HG02885 (cell line): ENCODE results near the gene PODXL.
"Not testable (repeated sequence)": the region's sequence is repeated elsewhere in the genome, so short reads cannot be mapped to it uniquely, and the experiment has no call there.

Experiments used
- ATAC-seq: cut with Tn5 transposase; IDR thresholded peaks from one replicate; pipeline ENCODE4 v1.9.1; 2021; ENCODE audit warnings: mild to moderate bottlenecking; ENCODE audit not compliant: unreplicated experiment, poor library complexity

The PODXL gene

DNA sequence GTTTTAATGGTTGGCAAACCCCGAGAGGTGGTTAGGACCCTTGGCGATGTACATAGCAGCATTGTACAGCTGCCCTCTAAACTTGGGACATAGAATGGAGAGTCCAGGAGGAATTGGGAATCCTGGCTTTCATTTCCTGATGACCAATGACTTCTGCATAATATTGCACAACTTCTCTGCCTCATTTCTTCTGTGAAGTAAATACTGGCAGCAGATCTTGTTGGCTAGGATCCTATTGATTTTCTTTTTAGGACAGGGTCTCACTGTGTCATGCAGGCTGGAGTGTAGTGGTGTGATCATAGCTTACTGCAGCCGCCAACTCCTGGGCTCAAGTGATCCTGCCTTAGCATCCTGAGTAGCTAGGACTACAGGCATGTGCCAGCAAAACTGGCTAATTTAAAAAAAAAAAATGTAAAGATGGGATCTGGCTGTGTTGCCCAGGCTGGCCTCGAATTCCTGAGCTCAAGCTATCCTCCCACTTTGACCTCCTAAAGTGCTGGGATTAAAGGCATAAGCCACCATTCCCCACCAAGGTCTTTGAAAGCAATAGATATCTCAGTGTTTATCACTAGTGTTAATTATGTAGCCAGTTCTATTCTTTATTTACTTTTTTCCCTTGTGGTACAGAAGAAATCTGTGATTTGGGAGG, 58.1 kb downstream of the PODXL start:
- no peak for ATAC-seq

DNA sequence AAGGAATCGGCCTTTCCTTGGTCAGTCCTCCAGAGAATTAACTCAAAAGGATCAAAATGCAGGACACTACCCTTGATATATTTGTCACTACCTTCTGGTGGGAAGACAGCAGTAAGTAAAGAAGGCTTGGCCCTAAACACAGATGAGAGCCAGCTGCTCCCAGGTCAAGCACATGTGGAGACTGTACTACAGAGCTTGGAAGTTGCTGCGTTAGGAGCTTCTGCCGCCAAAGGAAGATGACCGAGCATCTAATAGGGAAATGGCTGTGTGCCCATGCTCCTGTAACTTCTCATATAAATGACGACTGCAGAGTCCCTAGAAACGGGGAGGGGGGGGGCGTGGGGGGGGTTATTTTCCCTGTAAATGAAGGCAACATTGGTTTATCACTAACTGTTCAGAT, 59.0 kb downstream of the PODXL start:
- ATAC-seq, result no peak

DNA sequence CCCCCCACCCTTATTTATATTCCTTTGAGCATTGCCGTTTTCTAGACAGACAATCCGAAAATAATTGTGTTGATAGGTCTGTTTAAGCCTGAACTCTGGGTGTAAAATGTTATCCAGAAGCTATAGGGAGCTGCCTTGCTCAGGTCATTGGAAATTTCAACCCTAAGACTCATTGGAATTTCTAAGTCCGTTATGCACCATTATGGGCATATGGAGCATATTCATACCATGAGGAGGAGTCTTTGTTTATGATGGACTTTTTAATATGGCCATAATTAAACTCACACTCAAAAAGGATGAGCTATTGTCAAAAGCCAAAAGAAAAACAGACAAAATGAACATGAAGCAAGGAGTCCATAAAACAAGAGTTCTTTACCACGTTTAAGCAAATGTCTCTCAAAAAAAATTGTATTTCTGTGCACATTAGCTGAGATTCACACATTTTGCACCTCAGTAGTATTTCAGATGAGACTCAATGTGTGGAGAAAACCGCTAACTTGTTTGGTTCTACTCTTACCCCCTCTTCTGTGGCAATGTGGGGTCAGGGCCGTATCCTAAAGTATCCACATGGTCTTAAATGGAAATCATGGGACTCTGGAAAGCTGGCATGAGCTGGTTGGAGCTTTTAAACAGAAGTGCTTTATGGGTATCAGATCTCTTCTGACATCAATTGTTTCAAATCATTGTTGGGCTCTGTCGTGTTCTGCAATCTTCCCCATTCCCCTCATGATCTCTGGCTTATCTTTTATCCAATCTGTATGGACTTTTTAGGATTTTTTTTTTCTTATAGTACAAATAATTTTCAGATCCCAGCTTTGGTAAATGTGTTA, 60.5 kb downstream of the PODXL start:
- ATAC-seq, result no peak

DNA sequence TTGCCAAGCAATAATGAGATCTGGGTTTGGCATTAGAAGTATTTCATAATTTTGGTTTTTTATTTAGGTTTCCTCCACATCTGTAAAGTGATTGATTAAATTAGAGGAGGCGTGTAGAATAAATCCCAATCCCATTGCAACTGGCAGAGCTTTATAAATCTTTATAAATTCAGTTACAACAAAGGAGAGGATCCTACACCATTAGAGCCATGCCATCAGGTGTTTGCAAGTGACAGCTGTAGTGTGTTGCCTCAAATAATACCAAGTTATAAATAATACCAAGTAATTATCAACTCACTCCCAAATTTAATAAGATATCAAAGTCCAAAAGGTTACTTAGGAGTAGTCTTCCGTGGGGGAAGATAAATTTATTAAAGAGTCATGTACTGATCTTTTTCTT, 62.2 kb downstream of the PODXL start:
- no peak for ATAC-seq

DNA sequence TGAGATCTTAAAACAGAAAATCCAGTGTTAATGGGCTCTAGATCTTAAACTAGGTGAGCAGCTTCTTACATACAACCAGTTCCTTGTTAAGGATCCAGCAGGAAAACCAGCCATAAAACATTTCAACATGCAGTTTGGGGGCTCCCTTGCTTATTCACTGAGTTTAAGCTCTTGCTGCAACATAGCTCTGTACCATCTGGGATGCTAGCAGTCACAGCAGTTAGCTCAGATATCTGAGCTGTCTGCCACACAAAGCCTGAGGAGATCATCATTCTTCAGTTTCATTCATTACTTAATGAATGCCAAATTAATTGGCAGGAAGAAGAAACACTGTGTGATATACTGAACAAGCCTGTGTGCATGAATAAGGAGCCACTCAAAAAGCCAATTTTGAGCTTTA, 62.8 kb downstream of the PODXL start:
- ATAC-seq, result no peak

DNA sequence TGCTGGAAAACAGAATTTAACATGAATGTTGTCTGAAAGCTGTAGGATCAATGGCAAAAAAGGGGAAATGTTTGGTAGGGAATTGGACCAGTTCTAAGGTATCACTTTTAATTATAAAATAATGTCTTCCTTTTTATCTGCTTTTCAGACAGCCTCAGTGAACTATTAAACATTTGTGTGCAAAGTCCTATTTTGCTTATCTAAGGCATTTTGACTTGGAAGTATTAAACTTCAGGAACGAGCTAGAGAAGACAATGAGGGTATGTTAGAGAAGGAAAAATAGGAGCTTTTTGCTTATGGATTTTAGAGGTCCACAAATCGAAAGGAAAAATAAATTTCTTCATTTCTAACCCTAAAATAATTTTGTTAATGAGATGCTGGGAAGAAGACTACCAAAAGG, 63.3 kb downstream of the PODXL start:
- ATAC-seq, result no peak

DNA sequence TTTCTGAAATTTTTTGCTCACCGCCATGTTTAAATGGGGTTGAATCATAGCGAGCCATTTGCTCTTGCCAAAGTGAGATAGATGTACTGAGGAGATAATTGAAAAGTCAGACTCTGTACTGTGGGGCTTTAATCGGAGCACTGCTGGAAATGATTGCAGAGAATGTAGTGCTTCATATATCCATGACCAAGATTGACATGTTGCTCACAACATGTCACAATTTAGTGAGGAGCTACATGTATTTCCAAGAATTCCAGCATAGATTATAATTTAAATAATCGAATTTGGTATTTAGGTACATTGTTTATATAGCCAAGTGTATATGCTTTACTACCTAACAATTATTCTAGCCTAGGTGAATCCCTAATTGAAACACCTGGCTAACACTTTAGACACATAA, 66.5 kb downstream of the PODXL start:
- no peak for ATAC-seq

DNA sequence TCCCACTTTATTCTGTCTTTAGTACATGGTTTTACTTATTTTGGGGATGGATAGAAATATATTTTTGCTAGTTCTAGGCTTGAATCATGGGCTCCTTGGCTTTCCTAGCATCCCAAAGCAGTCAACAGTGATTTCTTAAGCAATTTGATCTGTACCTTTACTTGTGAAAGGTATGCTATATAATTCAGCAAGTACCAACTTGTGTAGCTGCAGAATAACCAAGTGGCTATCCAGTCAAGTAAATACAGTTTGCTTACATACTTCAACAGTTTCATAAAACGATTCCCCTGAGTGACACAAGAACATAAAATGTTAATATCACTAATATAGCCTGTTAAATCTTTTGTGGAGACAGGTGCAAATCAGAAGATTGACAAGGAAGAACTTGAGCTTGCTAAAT, 67.2 kb downstream of the PODXL start:
- no peak for ATAC-seq

DNA sequence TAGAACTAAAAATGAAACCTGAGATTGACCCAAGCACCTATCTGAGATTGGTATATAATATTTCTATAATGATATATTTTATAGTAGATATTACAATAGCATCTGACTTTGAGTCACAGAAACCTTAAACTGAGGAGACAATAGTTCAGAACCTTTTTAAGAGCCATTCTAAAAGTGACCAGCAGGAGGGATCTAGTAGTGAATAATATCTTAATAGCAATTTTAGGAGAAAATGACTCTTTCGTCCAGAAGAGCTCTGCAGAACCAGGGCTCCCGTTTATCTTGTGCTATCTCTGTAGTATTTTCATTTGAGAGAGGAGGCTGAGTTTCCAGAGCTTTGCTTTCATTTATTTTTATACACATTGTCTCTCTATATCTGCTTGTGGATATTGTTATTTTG, 68.1 kb downstream of the PODXL start:
- ATAC-seq, result no peak

DNA sequence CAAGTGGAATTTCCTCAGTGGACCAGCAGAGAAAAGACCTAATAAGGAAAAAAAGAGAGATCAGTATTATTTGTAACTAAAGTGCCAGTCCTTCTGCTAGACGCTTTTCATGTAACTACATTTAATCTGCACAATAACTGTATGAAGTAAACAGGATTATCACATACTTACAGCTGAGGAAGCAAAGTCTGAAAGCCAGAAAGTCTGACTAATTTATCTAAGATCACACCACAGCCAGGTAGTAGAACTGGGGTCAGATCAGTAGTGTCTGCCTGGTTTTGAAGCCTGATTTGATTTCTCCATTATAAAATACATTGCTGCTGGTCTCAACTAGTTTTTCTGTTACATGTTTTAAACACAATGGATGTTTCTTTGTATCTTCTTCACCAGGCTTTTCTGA, 69.2 kb downstream of the PODXL start:
- ATAC-seq, result no peak

DNA sequence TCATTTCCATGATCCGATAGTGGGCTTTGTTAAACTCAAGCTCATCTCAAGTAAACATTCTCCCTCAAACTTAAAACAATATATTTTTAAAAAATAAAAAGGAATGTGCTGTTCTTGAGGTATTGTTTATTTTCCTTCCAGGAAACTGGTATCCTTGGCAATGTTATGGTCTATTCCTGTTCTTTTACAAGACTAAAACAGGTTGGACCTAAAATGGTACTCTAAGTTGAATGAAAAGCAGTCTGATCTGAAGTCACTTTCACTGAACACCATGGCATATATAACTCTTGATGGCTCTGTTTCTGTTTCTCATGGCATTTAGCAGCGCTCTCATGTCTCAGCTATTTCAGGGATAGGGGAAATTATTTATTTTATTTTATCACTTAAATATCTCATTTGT, 70.1 kb downstream of the PODXL start:
- no peak for ATAC-seq

DNA sequence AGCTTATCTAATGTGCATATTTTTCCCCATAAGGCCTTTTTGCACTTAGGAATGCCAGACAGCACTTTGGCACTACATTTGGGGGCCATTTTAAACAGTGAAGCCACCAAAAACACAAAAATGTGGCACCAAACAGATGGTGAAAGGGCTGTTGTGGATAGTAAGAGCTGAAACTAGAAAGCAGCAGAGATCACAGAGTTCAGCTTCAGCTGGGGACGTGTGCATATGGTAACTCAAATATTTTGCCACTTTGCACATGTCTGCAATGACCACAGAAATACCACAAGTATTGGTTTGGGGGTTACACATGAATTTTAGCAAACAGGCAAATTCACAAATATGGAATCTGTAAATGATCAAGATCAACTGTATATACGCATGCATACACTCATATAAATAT, 72.8 kb downstream of the PODXL start:
- no peak for ATAC-seq

DNA sequence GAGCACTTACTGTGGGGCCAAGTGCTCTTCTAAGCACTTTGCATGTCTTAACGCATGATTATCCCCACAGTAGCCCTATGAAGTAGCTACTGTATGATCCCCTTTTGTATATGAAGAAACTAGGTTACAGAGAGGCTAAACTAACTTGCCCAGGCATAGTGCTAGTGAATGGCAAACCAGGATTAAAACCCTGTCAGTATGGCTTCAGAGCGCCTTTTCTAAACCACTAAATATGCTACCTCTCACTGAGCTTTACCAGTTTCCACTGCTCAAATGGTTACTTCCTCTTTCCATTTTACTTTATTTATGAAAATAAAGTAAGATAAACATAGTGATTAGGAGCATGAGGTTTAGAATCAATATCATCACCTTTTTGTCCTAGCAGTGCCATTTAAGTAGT, 73.6 kb downstream of the PODXL start:
- ATAC-seq, result peak; percentile 76

DNA sequence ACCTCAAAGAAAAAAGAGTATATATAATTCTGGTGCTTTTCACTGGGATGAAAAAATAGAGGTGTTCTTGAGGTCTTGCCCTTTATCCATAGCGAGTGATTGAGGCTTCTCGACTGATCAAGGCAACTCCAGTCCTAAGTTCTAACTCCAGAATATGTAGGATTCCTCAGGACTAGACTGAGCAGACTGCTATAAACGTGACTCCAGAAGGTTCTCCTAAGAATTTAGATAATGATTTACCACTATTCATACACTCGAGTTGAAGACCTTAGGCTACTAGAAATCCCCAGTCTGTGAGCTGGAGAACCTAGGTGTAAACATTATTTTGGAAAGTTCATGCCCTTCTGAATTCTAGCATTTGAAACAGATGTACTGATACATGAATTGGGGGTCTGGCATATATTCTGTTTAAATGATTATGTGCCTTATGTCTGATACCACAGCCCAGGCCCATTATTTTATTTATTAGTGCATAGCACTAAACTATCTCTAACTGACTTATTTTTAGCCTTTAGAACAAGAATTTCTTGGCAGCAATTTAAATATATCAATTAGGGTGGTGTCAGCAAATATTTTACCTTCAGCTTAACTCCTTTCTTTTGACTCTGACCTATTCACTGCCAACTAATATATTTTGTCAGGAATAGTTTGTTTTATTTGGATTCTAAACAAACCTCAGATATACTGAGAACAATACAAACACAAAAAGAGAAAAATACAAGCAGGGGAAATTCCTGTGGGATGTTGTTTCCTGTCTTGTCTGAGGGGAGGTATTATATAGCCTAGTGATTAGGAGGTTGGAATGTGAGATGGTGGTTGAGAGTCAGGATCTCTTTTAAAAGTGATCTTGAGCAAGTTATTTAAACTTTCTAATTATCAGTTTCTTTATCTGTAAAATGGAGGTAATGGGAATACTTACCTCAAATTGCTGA, 75.8 kb downstream of the PODXL start:
- no peak for ATAC-seq

DNA sequence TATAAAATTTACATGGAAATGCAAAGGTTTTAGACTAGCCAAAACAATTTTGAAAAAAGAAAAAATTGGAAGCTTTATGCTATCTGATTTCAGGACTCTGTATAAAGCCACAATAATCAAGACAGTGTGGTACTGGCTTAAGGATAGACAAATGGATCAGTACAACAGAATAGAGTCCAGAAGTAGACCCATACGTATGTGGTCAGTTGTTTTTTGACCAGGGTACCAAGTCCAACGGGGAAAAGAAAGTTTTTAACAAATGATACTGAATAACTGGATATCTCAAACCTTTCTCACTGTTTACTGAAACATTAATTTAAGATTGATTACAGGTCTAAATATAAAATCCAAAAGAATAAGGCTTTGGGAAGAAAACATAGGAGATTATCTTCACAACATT, 79.7 kb downstream of the PODXL start:
- ATAC-seq, result no peak

DNA sequence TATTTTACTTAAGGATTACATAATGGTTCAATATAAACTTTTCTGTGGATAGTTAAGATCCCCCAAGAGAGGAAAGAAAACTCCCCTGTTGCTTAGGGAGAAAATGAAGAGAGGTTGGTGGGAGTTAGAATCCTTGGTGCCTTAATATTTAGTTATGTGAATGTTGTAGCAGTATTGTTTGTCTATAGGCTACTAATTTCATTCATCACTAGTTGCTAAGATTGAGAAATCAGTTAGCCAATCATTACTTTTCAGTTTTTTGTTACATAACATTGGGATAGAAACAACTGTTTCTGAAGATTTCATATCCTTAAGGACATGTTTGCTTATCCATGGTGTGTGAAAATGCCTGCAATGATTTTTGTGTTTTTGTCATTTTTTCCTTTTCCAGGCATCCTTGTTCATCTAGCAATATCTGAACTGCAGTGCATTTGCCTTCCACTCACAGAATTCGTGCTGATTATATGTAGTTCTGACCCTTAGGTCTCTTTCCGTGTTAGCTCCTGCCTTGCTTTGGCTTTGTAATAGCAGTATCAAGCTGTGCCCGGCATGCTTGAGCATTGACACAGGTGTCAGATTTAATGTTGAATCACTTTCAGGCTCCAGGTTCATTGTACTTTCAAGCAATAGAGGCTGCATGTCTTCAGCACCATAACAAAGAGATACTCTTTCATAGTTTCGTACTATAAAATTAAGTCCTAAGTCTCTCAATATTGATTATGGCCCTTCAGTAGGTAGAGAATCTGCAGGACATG, 85.0 kb downstream of the PODXL start:
- ATAC-seq, result no peak

DNA sequence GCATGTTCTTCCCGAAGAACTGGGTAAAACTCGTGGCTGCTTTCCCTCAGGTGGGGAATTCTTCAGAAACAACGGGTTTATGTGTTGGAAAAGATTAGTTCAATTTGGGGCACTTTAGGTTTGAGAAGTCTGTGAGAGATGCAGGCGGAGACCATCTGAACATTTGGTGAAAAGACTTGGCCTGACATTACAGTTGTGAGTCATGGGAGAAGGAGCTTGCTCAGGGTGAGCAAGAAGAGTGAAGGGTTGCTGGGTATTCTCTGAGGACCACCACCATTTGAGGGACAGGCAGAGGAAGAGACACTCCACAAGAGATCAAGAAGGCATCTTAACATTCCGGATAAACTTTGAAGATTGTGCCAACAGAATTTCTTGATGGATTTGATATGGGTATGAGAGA, 88.6 kb downstream of the PODXL start:
- no peak for ATAC-seq

DNA sequence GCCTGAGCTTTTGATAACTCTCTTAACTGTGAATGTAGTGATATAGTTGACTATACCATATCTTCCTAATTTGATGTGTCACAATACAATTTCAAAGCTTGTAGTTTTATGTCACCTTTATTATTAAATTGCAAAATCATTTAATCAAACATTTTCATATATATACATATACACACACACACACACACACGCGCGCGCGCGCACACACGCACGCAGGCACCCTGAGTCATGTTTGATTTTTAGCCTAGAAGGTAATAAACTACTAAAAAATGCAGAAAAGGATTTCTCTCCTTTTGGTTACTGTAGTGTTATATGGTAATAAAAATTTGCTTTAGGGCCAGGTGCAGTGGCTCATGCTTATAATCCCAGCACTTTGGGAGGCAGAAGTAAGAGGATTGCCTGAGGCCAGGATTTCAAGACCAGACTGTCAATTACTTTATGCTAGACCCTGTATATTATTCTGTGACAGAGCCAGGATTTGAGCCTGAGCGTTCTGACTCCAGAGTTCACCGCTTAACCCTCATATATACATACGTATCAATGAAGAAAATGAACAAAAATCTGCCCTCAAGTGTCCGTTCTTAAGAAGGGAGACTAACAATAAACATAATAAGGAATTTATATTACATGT, 89.6 kb downstream of the PODXL start:
- ATAC-seq, result no peak

DNA sequence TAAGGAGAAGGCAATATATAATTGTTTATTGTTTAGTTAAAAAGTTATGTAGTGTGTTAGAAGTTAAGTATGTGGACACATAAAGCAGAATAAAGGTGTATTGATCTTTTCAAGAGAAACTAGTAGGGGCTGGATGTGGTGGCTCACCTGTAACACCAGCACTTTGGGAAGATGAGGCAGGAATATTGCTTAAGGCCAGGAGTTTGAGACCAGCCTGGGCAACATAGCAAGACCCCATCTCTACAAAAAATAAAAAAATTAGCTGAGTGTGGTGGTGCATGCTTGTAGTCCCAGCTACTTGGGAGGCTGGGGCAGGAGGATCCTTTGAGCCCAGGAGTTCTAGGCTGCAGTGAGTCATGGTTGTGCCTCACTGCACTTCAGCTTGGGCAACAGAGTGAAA, 93.7 kb downstream of the PODXL start:
- not testable (repeated sequence) for ATAC-seq

DNA sequence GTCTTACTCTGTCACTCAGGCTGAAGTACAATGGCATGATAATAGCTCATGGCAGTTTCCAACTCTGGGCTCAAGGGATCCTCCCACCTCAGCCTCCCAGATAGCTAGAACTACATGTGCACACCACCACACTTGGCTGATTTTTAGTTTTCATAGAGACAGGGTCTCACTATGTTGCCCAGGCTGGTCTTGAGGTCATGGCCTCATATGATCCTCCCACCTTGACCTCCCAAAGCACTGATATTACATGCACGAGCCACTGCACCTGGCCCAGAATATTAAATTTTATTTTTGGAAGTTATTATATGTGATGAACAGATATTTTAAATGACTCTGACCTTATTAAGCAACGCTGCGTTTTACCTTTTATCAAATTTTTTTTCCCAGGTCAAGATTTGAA, 94.4 kb downstream of the PODXL start:
- no peak for ATAC-seq
